HEK293 (cell line): ENCODE measurements around the gene SEMA6A.

Experiments
- CTCF ChIP-seq: fragments of 450-650 bp; formaldehyde crosslinking; IDR thresholded peaks from 2 replicates; pipeline ENCODE4 v1.5.1; 2016; ENCODE audit warnings: missing biosample characterization, missing genetic modification characterization
- KLF9 ChIP-seq: fragments of 450-650 bp; formaldehyde crosslinking; IDR thresholded peaks from 2 replicates; pipeline ENCODE4 v1.5.1; 2016; ENCODE audit warnings: missing biosample characterization, missing genetic modification characterization, low read depth
- ZNF791 ChIP-seq: fragments of 450-650 bp; formaldehyde crosslinking; IDR thresholded peaks from 2 replicates; pipeline ENCODE4 v1.5.1; 2016; ENCODE audit warnings: missing biosample characterization, missing genetic modification characterization

GRCh38 chr5:116444373-116445295 is 130.0 kb downstream of the SEMA6A start:
- TF ChIP-seq KLF9: no peak
- TF ChIP-seq CTCF (tag by site-specific recombination): no peak
- no peak for TF ChIP-seq ZNF791
